ENCODE measurements around the gene EPAS1. TPM values are rescaled to one million over a fixed set of nuclear protein-coding genes. Genes with fewer than 3 reads are reported as not detected.

Gene EPAS1
- total RNA-seq, 6 donors from 2014 or later: 440 to 1,878 (median 1,131) TPM

GRCh38 chr2:46421361-46421760 lies 124.2 kb downstream of the EPAS1 start:
- Histone ChIP-seq H3K36me3 (no peaks in the 10 kb centered on the region), H3K9me3 (peaks cover 0 to 7% (median 0%) of the 10 kb centered on the region in 4 donors), H3K4me1 (no peaks in the 10 kb centered on the region), H3K27ac (no peak overlapping the region), H3K4me3 (no peak overlapping the region), H3K27me3 (no peaks in the 10 kb centered on the region)
- ATAC-seq (ENCODE audit: low FRiP score in 2 of 2) (no peak), DNase-seq (no peak)
- no peak for TF ChIP-seq POLR2AphosphoS5 (IDR thresholded peaks at IDR 0.05)
- no peak for TF ChIP-seq POLR2A (IDR thresholded peaks at IDR 0.05)
- TF ChIP-seq EP300 (IDR thresholded peaks at IDR 0.05): no peak
- no peak for TF ChIP-seq CTCF (IDR thresholded peaks at IDR 0.05)
- WGBS, 2 donors: 85 to 88% methylated on average over 2 of the region's 2 CpGs

GRCh38 chr2:46422717-46423394 lies 125.6 kb downstream of the EPAS1 start:
- DNase-seq: no peak
- no peak for ATAC-seq (ENCODE audit: low FRiP score in 2 of 2)
- no peaks in the 10 kb centered on the region for H3K36me3 ChIP-seq
- no peak overlapping the region for H3K27ac ChIP-seq
- no peaks in the 10 kb centered on the region for H3K9me3 ChIP-seq
- no peaks in the 10 kb centered on the region for H3K27me3 ChIP-seq
- WGBS, 2 donors: 73 to 74% methylated on average over 1 of the region's 1 CpG
- TF ChIP-seq CTCF (IDR thresholded peaks at IDR 0.05): no peak
- no peak for TF ChIP-seq EP300 (IDR thresholded peaks at IDR 0.05)
- no peak for TF ChIP-seq POLR2A (IDR thresholded peaks at IDR 0.05)
- TF ChIP-seq POLR2AphosphoS5 (IDR thresholded peaks at IDR 0.05): no peak
- no peaks in the 10 kb centered on the region for H3K4me1 ChIP-seq
- no peak overlapping the region for H3K4me3 ChIP-seq

GRCh38 chr2:46424937-46425336 lies 127.7 kb downstream of the EPAS1 start:
- no peaks in the 10 kb centered on the region for H3K4me1 ChIP-seq

GRCh38 chr2:46428911-46429436 lies 131.8 kb downstream of the EPAS1 start:
- no peak overlapping the region for H3K27ac ChIP-seq
- TF ChIP-seq EP300 (IDR thresholded peaks at IDR 0.05): no peak
- TF ChIP-seq CTCF (IDR thresholded peaks at IDR 0.05): no peak
- TF ChIP-seq POLR2A (IDR thresholded peaks at IDR 0.05): no peak
- no peak for TF ChIP-seq POLR2AphosphoS5 (IDR thresholded peaks at IDR 0.05)
- 96 to 97% methylated on average over 16 to 22 of the region's 22 CpGs for WGBS, 2 donors
- no peaks in the 10 kb centered on the region for H3K4me1 ChIP-seq
- ATAC-seq (ENCODE audit: low FRiP score in 2 of 2) (peak in 1 of 2 donors; percentile 55), DNase-seq (peak in 1 of 2 donors; percentile 74)
- no peaks in the 10 kb centered on the region for H3K9me3 ChIP-seq
- H3K36me3 ChIP-seq: no peaks in the 10 kb centered on the region
- no peaks in the 10 kb centered on the region for H3K27me3 ChIP-seq
- no peak overlapping the region for H3K4me3 ChIP-seq

More at GRCh38 chr2:46424937-46425336, 127.7 kb downstream of the EPAS1 start:
- Histone ChIP-seq H3K4me3 (no peak overlapping the region), H3K27me3 (no peaks in the 10 kb centered on the region), H3K27ac (no peak overlapping the region), H3K36me3 (no peaks in the 10 kb centered on the region), H3K9me3 (no peaks in the 10 kb centered on the region)
- DNase-seq: no peak
- TF ChIP-seq POLR2A (IDR thresholded peaks at IDR 0.05) (no peak), EP300 (IDR thresholded peaks at IDR 0.05) (no peak), CTCF (IDR thresholded peaks at IDR 0.05) (no peak), POLR2AphosphoS5 (IDR thresholded peaks at IDR 0.05) (no peak)
- 82 to 84% methylated on average over 5 of the region's 5 CpGs for WGBS, 2 donors
- no peak for ATAC-seq (ENCODE audit: low FRiP score in 2 of 2)

- WGBS, 2 donors: 91 to 97% methylated on average over 1 of the region's 1 CpG
- Histone ChIP-seq H3K27ac (no peak overlapping the region), H3K27me3 (no peaks in the 10 kb centered on the region), H3K4me3 (no peak overlapping the region), H3K36me3 (no peaks in the 10 kb centered on the region), H3K4me1 (peaks cover 0 to 1% (median 0%) of the 10 kb centered on the region in 4 donors), H3K9me3 (no peaks in the 10 kb centered on the region)
- no peak for ATAC-seq (ENCODE audit: low FRiP score in 2 of 2)
- no peak for TF ChIP-seq EP300 (IDR thresholded peaks at IDR 0.05)
- TF ChIP-seq CTCF (IDR thresholded peaks at IDR 0.05): no peak
- no peak for TF ChIP-seq POLR2A (IDR thresholded peaks at IDR 0.05)
- DNase-seq: no peak
Measured at GRCh38 chr2:46430413-46430812, 133.2 kb downstream of the EPAS1 start.
